ENCODE data around the gene STAMBPL1.

The STAMBPL1 gene

GRCh38 chr10:88889559-88890337, 9.7 kb downstream of the STAMBPL1 start:
- DNase-seq (ENCODE audit: insufficient read length, low spot score) (no peak), FAIRE-seq (peak; percentile 96)
- peak; percentile 92; the same call in 1 of the 2 replicates for TF ChIP-seq POU2F2 (IDR thresholded peaks at IDR 0.05; ENCODE audit: low read depth, low read length)
- TF ChIP-seq POLR2A (IDR thresholded peaks at IDR 0.05; ENCODE audit: low read depth, low read length): no peak

- no peak for DNase-seq (ENCODE audit: insufficient read length, low spot score)
- TF ChIP-seq SPI1 (IDR thresholded peaks at IDR 0.05; ENCODE audit: low read depth, low read length) (no peak), TAF1 (IDR thresholded peaks at IDR 0.05; ENCODE audit: low read depth, low read length) (no peak), POLR2A (IDR thresholded peaks at IDR 0.05; ENCODE audit: low read depth, low read length) (no peak), PAX5 (IDR thresholded peaks at IDR 0.05; ENCODE audit: insufficient read depth, low read length, severe bottlenecking) (no peak)
- FAIRE-seq: peak; percentile 33
Measured at GRCh38 chr10:88890681-88891381, 10.8 kb downstream of the STAMBPL1 start.

- TF ChIP-seq TAF1 (IDR thresholded peaks at IDR 0.05; ENCODE audit: low read depth, low read length) (no peak), POLR2AphosphoS5 (IDR thresholded peaks at IDR 0.05; ENCODE audit: low read depth, low read length) (no peak), PAX5 (IDR thresholded peaks at IDR 0.05; ENCODE audit: insufficient read depth, low read length, severe bottlenecking) (no peak), SPI1 (IDR thresholded peaks at IDR 0.05; ENCODE audit: low read depth, low read length) (no peak), POU2F2 (IDR thresholded peaks at IDR 0.05; ENCODE audit: low read depth, low read length) (no peak), POLR2A (IDR thresholded peaks at IDR 0.05; ENCODE audit: low read depth, low read length) (no peak)
- FAIRE-seq (peak; percentile 50), DNase-seq (ENCODE audit: insufficient read length, low spot score) (no peak)
Measured at GRCh38 chr10:88892222-88892967, 12.3 kb downstream of the STAMBPL1 start.

- FAIRE-seq: no peak
- no peak for DNase-seq (ENCODE audit: insufficient read length, low spot score)
- TF ChIP-seq POLR2A (IDR thresholded peaks at IDR 0.05; ENCODE audit: low read depth, low read length): no peak
- TF ChIP-seq TAF1 (IDR thresholded peaks at IDR 0.05; ENCODE audit: low read depth, low read length): no peak
- TF ChIP-seq POU2F2 (IDR thresholded peaks at IDR 0.05; ENCODE audit: low read depth, low read length): no peak
- no peak for TF ChIP-seq SPI1 (IDR thresholded peaks at IDR 0.05; ENCODE audit: low read depth, low read length)
- no peak for TF ChIP-seq PAX5 (IDR thresholded peaks at IDR 0.05; ENCODE audit: insufficient read depth, low read length, severe bottlenecking)
- TF ChIP-seq POLR2AphosphoS5 (IDR thresholded peaks at IDR 0.05; ENCODE audit: low read depth, low read length): no peak
Measured at GRCh38 chr10:88893611-88894010, 13.6 kb downstream of the STAMBPL1 start.

- no peak for TF ChIP-seq POU2F2 (IDR thresholded peaks at IDR 0.05; ENCODE audit: low read depth, low read length)
- TF ChIP-seq POLR2A (IDR thresholded peaks at IDR 0.05; ENCODE audit: low read depth, low read length): no peak
- FAIRE-seq (peak; percentile 83), DNase-seq (ENCODE audit: insufficient read length, low spot score) (no peak)
Measured at GRCh38 chr10:88895250-88895649, 15.2 kb downstream of the STAMBPL1 start.

- DNase-seq (ENCODE audit: insufficient read length, low spot score) (no peak), FAIRE-seq (peak; percentile 76)
- TF ChIP-seq TAF1 (IDR thresholded peaks at IDR 0.05; ENCODE audit: low read depth, low read length) (no peak), POLR2A (IDR thresholded peaks at IDR 0.05; ENCODE audit: low read depth, low read length) (no peak), POU2F2 (IDR thresholded peaks at IDR 0.05; ENCODE audit: low read depth, low read length) (no peak), POLR2AphosphoS5 (IDR thresholded peaks at IDR 0.05; ENCODE audit: low read depth, low read length) (no peak), PAX5 (IDR thresholded peaks at IDR 0.05; ENCODE audit: insufficient read depth, low read length, severe bottlenecking) (no peak), SPI1 (IDR thresholded peaks at IDR 0.05; ENCODE audit: low read depth, low read length) (no peak)
Measured at GRCh38 chr10:88896372-88896993, 16.4 kb downstream of the STAMBPL1 start.

GRCh38 chr10:88896994-88897853, 17.2 kb downstream of the STAMBPL1 start:
- TF ChIP-seq POLR2AphosphoS5 (IDR thresholded peaks at IDR 0.05; ENCODE audit: low read depth, low read length): no peak
- no peak for TF ChIP-seq POU2F2 (IDR thresholded peaks at IDR 0.05; ENCODE audit: low read depth, low read length)
- no peak for TF ChIP-seq POLR2A (IDR thresholded peaks at IDR 0.05; ENCODE audit: low read depth, low read length)
- TF ChIP-seq TAF1 (IDR thresholded peaks at IDR 0.05; ENCODE audit: low read depth, low read length): no peak
- no peak for TF ChIP-seq SPI1 (IDR thresholded peaks at IDR 0.05; ENCODE audit: low read depth, low read length)
- no peak for TF ChIP-seq PAX5 (IDR thresholded peaks at IDR 0.05; ENCODE audit: insufficient read depth, low read length, severe bottlenecking)
- FAIRE-seq (peak; percentile 85), DNase-seq (ENCODE audit: insufficient read length, low spot score) (no peak)

- TF ChIP-seq POU2F2 (IDR thresholded peaks at IDR 0.05; ENCODE audit: low read depth, low read length) (no peak), PAX5 (IDR thresholded peaks at IDR 0.05; ENCODE audit: insufficient read depth, low read length, severe bottlenecking) (no peak), TAF1 (IDR thresholded peaks at IDR 0.05; ENCODE audit: low read depth, low read length) (no peak), SPI1 (IDR thresholded peaks at IDR 0.05; ENCODE audit: low read depth, low read length) (no peak), POLR2A (IDR thresholded peaks at IDR 0.05; ENCODE audit: low read depth, low read length) (no peak), POLR2AphosphoS5 (IDR thresholded peaks at IDR 0.05; ENCODE audit: low read depth, low read length) (no peak)
- FAIRE-seq (peak; percentile 92), DNase-seq (ENCODE audit: insufficient read length, low spot score) (no peak)
Measured at GRCh38 chr10:88898727-88899126, 18.7 kb downstream of the STAMBPL1 start.

Data from GM12891 (cell line).